ENCODE measurements around the gene RGPD3.
"Not testable (repeated sequence)": the region's sequence is repeated elsewhere in the genome, so short reads cannot be mapped to it uniquely, and the experiment has no call there.

GRCh38 chr2:106504787-106505186, 36.6 kb upstream of the RGPD3 start:
- TF ChIP-seq CTCF (conservative IDR thresholded peaks at IDR 0.05 in 1 of 2, IDR thresholded peaks at IDR 0.05 in 1 of 2; ENCODE audit: low read depth in 1 of 2, low read length in 2 of 2); EZH2 (IDR thresholded peaks at IDR 0.05; ENCODE audit: low read length, missing control alignments): not testable (repeated sequence)

Measured in fibroblast of lung (primary cell).